DMS 273 treated with DMSO at 0.1 percent for 48 hours (cell line): ENCODE data around the gene SLC6A15.

Experiments
- DNase-seq: peaks from one replicate; lab custom pipeline; 2025; lab: John Stamatoyannopoulos, UW

Gene SLC6A15

DNA sequence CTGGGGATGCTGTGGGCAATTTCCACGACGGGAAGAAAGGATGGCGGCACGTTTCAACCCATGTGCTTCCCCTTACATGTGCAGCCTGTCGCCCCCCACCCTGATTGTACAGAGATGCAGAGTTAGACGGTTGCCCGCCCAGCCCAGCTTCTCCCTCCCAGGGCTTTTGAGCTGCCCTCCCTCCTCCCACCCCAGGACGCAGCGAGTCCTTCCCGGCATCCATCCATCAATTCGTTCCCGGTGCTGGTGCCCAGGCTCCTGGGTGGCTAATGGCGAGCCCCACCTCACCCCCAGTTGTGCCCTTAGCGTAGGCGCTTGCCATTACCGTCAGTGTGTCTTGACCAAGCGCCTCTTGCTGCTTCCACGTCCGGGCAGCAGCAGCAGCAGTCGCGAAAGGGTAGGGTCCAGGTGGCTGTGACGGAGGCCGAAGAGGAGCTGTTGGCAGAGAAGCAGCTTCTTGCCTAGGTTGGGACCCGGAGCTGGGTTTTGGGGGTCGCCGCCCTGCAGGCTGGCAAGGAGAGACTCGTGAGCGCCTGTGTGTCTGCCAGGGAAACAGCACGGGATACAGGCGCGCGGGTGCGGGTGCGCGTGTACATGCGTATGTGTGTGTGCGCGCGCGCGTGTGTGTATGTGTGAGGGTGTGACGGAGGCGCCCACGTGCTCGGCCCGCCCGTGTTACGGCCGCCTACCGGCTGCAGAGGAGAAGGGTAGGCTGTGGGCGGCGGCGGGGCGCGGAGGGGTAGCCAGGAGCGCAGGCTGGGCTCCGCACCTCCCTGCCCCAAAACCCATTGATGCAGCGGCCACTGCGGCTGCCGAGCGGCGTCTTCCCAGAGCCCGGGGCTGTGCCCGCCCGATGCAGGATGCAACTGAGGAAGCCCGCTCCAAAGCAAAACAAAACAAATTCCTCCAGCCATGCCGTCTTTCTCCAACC lies at the start of gene SLC6A15:
TSS of gene SLC6A15 (minus strand) at position 602 of the 931 bp plus-strand sequence. CDS start 20,679 bp downstream, outside the sequence.
- DNase-seq: peak; percentile 74

GRCh38 chr12:84960918-84961317 lies 48.3 kb upstream of the SLC6A15 start:
- DNase-seq: no peak

GRCh38 chr12:84955298-84955697 lies 42.7 kb upstream of the SLC6A15 start:
- no peak for DNase-seq

DNA sequence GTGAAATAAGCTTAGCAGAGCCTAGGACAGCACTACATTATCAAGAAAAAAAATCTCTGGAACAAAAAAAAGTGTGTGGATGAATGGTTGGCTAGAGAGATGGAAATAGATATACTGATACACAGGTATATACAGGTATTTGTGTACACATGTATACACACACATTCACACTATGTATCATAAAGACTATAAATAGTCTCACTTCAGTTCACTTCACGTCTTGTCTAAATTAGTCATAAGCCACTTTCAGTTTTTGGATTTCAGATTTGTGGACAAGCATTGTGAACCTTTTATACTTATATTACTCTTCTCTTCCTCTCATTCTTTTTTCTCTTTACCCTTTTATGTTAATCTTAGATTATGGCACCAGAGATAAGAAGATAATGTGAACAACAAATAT lies 41.8 kb upstream of the SLC6A15 start:
- no peak for DNase-seq

DNA sequence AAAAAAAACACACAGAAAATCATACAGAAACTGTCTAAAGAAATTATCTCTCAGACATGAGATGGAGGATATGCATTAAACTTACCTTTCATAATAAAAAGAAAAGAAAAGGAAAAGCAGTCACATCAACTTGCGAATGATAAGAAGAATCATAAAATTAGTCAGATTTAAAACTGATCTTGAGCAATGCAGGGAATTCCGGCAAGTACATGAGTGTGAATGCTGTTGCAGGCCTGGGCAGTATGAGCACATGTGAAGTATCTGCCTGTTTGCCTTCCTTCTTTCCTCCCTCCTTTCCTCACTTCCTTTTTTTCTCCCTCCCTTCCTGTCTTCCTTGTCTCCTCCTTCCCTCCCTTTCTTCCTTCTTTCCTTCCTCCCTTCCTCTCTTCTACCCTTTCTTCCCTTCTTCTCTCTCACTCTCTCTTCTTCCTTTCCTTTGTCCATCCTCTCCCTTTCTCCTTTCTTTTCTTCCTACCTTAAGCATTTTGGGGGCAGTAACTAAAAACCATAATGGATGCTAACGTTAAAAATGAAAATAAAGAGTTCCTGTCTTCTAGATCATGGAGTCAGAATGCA lies 38.5 kb upstream of the SLC6A15 start:
- DNase-seq: no peak

GRCh38 chr12:84946753-84947152 lies 34.2 kb upstream of the SLC6A15 start:
- no peak for DNase-seq

- no peak for DNase-seq
These were observed 24.8 kb upstream of the SLC6A15 start for GRCh38 chr12:84937415-84937814.

DNA sequence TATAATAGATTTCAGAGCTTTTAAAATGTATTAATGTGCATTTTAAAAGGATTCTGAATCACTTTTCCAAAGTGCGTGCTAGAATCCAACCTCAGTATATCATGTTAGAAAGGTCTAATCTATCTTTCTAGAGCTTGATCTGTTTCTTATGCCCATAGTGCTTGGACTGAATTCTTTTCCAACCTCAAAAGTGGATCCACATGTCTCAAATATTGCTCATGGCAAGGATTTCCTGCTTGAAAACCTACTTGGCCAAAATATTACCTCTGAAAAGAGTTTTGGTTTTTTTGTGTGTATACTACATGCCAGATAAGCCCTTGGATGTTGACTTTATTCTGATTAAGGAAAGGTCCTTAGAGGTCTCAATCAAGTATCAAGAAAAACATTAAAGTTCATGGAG lies 16.9 kb upstream of the SLC6A15 start:
- no peak for DNase-seq

DNA sequence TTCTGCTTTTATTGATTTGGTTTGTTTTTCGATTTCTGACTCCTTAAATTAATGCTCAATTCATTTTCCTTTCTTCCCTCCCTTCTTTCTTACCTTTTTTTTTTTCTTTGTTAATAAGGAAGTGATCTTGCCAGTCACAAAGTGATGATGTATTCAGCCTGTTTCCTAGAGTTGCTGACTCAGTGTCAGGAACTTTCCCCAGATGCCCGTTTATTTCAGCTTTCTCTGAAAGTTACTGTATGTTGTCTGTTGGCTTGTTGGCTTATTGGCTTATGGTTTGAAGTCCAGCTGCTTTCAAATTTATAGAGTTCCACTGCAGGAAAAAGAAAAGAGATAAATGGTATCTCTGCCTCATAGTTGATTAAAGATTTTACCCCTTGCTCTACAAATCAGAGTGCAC lies 12.4 kb upstream of the SLC6A15 start:
- DNase-seq: no peak

DNA sequence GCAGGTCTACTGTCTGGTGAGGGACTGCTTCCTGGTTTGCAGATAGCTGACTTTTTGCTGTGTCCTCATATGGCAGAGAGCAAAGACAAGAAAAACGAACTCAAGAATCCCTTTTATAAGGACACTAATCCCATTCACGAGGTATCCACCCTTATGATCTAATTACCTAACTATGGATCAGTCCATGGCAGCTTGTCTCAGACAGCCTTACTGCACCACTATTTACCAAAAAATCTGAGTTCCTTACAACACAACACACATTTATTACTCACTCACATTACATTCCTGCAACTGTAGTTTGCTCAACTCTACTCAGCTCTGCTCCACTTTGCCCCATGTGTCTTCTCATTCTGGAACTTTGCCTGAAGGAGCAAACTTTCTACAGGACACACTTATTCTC lies 10.1 kb upstream of the SLC6A15 start:
- DNase-seq: no peak

GRCh38 chr12:84920331-84920730 lies 7.7 kb upstream of the SLC6A15 start:
- DNase-seq: no peak

GRCh38 chr12:84919271-84919670 lies 6.7 kb upstream of the SLC6A15 start:
- DNase-seq: no peak

DNA sequence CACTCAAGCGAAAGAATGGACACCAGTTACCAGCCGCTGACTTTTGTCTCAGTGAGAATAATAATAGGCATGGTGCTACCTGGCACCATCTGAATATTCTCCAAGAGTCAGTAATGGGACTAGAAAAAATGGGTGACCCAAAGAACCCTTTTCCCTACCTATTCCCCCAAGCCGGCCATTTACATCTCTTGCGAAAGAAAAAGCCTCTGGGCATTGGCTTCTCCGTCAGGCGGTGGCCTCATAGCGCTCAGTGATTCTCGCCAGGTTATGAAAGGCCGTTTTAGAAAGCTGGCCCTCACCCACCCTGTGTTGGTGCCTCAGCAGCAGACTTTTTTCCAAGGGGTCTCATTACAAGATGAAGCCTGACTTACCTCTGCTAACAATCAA lies 523 bp upstream of the SLC6A15 start:
- no peak for DNase-seq

DNA sequence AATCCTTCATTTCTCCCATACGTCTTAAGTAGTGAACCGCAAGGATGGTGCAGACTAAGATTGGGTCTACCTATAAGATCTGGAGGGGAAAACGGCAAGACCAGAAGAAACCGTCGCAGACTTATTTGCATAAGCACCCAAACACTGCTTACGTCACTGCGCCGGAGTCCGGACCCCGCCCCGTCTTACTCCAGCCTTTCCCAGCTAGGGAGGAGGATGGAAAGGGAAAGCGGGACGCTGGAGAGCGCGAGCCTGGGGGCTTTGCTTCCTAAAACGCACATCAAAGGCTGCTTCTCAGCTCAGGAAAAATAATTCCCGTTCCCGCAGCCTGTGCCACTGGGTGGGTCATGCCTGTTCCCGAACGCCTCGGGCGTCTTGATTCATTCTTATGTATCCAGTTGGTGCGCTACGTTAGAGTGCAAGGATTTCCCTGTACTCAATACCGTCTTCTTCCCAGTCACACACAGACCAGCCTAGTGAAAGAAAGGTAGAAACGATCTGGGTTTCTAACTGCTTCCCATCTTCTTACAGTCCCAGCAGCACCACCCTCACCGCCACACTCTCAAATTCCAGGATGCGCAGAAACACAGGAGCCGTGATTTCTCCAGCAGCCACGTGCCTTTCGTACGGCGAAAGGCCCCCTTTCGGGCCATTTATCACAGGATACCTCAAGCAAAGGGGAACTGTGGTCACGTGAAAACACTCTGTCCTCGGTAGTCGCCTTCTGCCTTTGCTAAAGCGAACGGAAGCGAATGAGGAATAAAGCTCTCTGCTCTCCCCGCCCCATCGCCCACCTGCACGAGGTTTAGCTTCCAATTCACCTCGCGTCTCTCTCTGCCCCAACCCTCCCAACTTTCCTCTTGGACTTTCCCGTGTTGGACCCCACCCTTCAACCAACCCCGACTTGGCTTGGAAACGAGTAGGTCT lies 1.1 kb downstream of the SLC6A15 start:
- peak; percentile 46 for DNase-seq

DNA sequence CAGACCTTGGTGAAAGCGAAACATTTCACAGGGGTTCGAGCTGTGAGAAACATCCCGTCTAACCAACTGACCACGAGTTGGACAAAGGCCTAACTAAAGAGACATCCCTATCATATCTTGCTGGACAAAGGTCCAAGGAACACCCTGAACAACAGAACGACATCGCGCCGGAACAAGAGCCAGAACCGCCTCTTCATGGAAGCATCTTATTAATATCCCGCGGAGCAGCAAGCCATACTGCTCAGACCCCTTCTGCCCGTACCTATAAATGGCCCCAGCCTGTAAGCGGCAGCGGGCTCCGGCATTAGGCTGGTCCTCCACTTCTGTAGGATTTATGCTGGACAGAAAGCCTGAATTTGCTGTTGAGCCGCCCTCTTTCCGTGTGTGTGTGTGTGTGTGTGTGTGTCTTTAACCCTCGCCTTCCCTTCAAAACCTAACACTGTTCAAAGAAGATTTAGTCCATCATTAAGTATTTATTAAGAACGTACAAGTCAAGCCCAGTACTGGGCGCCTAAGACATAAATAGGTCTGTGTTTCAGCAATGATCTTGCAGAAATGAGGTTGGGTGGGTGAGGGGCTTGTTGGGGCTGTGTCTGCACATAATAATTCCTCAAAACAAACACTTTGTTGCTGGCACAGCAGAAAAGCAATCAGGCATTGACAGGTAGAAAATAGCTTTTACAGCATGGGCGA lies 1.9 kb downstream of the SLC6A15 start:
- no peak for DNase-seq

- no peak for DNase-seq
These were observed 8.5 kb downstream of the SLC6A15 start for GRCh38 chr12:84904051-84904450.

DNA sequence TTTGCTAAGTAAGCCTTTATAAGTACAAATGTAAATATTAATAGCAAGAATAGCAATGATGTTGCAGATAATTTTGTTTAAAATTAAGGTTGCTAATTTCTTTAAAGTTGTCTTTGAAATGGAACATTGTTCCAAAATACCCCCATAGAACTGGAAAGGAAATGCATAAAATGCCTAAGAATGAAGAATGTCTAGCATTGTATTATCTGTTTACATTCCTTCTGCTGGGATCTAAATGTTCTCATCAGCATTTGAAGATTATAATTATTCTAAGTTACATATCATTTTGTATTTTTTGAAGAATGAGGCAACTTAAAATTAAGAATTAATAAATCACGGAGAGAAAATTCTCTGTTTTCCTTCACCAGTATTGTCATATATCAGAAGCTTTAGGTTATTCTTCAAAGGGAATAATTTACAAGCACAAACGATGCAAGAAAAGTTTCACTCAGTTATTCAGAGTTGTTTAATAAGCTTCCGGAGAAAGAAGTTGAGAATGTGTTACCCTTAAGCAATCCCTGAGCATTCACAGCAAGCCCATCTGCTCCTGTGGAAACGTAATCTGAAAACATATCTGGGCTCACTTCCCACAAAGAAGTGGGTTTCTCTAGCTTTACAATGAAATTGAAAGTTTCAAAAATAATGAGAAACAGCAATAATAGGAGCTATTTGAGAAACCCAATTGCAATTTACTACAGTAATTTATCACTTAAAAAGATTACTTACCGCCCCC lies 21.3 kb downstream of the SLC6A15 start:
- DNase-seq: no peak

DNA sequence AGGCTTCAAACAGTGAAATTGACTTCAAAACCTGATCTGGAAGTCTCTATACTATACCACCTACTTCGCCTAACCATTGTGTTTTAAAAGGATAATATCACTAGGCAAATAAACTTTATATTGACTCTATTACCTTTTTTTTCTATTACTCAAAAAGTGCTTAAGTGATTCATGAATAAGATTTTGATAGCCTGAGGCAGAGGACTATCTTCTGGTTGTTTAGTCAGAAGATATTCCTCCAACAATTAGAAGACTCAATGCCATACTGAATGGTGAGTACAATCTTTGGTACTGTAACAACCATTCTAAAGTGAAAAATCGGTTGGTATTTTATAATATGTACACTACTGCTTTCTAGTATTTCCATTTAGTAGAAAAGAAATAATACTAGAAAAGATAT lies 22.8 kb downstream of the SLC6A15 start:
- no peak for DNase-seq

DNA sequence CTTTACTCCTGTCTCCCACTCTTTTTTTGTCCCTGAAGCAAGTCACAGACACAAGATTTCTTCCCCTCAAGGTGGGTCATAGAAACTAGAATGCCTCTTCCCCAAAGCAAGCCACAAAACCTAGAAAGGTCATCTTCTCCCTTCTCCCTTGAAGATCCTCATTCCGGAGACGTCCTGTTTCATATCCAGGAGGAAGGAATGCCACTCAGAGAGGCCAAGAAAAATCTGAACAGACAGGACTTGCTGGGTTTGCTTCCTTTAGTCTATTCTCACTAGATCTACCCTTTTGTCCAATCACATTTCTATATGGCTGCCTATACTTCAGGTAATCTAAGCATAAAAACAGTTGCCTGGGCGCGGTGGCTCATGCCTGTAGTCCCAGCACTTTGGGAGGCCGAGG lies 23.7 kb downstream of the SLC6A15 start:
- DNase-seq: no peak

- no peak for DNase-seq
These were observed 35.3 kb downstream of the SLC6A15 start for GRCh38 chr12:84877340-84877739.

DNA sequence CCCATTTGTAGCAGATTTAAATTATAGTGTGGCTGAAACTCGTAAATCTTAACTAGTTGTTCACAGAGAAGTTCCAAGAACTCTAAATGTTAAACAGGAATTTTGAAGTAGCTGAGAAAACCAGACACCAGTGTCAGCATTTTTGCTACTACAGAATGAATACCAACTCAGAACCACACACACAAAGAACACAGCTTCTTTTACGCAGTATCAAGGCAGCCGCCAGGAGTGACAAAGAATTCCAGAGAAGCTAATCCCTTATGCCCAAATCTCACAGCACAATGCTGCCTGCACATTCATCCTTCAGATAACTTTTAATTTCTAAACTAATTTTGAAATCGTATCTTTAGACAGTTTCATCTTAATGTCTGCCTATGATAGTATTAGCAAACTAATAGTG lies 37.4 kb downstream of the SLC6A15 start:
- DNase-seq: no peak
